ENCODE data around the gene KCNC4.
A peak's percentile ranks its signal among the peaks of the same experiment; 100 is the strongest.

Gene KCNC4

DNA sequence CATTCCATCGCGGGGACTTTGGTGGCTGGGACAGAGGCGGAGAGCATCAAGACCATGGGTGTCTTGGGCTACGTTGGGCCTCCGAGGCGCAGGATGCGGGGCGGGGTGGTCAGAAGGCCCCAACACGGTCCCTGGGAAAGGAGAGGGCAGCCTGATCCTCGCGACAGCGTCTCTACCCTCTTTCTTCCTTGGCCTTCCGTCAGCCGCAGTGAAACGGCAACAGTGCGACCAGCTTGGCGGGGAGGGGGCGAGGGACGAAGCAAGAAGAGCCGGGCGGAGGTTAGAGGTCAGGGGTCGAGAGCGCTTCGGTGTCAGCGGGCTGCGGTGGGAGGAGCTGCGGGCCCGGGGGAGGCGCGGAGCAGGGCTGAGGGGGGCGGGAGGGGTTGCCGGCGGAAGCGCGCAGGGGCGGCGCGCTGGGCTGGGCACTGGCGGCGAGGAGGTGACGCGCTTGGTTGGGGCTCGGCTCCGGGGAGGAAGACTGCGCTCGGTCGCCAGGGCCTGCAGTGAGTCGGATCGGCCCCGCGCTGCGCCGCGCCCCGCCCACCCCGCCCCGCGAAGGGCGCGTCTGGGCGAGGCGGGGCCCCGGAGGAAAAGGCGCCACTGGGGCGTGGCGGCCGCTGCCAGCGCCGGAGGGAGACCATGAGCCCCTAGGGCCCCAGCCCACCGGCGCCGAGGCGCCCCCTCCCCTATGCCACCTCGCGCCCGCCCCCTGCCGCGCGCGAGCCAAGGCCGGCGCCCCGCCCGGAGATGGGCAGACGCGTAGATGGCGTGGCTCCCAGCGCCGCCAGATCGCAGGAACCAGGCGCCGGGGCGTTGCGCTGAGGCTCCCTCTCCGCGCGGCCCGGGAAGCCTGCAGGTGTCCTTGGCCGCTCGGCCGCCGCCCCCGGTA is at the start of gene KCNC4:
Gene KCNC4 (plus strand): TSS at position 600 of the 889 bp plus-strand sequence. CDS start 1,186 bp downstream, outside the sequence.
- DNase-seq: peak; percentile 29 to 70

DNA sequence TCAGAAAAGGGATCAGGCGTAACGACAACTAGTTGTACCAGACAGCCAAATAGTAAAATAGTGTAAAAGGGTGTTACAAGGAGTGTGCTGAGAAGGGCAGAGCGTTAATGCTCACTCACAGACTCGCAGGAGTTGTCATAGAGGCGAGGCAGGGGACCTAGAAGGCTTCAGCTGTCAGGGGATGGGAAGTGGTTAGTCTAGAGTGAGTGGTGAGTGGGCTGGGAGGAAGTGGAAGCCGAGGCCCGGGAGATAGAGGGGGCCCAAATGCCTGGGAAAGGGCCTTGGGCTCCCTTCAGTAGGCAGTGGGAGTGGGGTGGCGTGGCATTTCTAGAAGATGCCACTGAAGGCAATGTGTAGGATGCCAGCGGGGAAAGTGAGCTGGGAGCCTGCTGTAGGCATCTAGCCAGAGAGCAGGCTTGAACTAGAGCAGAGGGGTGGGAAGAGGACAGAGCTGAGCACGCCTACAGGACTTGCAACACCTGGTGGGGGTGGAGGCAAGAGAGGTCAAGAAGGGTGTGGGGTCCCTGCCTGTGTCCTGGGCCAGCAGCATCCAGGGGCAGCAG is 49.5 kb upstream of the KCNC4 start:
- no peak for DNase-seq

DNA sequence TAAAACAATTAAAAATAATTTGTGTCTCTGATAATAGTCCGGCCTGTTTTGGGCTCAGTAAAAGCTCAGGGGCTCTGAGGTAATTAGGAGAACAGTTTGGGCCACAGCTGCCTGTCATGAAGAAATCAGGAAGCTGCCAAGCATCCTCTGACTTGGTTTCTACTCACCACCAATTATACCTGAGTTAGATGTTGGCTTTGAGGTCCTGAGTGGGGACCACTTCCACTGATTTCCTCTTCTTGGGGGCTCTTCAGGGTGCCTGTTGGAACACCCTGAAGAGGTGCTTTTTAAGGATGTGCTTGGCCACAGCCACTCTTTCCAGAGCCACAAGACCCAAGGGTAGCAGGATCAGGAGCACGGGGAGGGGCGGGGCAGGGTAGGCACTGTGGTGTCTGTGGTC is 48.9 kb upstream of the KCNC4 start:
- no peak for DNase-seq

DNA sequence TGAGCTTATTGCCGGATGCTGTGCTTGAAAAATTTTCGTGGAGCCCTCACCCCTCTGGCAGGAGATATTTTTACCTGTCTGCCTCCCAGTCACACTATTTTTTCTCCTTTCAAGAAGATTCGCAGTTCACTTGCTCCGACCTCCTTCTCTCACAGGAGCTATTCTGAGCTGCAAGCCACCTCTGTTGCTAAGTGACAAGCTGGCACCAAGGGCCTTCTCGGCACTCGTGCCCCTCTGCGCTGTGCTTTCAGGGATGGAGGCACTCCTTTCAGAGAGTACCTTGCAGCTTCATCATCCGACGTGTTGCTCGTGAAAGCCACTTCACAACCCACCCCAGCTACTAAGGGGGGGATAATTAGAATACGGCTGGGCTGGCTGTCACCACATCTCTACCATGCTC is 48.3 kb upstream of the KCNC4 start:
- DNase-seq: no peak

DNA sequence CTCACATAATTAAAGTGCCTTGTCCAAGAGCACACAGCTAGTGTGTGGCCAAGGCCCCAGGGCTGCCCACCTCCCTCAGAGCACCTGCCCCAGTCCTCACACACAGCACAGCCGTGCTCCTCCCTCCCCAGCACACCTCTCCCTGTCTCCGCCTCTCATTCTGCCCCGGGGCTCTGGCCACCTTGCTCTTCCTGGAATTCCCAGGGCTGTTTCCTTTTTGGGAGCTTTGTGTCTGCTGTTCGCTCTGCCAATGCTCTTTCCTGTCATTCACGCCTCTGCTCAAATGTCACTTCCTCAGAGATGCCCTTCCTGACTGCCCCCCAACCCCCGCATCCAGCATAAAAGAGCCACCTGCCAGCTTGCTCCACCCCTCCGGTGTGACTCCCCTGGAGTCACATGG is 46.5 kb upstream of the KCNC4 start:
- no peak for DNase-seq

DNA sequence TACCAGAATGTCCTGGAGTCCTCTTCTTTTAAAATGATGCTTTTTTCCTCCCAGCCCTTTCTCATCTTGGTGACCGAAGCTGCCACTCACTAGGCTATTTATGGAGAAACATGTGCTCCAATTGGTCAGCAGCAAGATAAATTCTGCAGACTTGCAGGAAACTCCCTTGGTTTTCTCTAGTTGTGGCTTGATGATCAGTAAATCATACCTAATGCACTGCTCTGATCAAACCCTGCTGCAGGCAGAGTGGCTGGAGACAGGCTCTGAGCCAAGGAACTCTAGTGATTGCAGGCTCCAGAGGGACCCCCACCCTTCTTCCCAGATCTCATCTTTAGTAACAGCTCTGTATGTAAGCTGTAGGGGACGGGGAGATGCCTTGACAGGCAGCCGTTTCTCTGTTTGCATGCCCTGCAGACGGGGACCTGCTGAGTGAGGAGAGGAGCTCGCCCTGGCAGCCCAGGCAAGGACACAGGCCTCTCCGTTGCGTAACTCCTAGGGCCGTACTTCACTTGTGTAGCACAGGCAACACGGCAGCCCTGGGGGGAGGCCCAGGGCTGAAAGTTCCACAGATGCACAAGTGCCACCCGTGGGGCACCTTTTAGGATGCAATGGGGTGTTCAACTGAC is 45.3 kb upstream of the KCNC4 start:
- DNase-seq: no peak

DNA sequence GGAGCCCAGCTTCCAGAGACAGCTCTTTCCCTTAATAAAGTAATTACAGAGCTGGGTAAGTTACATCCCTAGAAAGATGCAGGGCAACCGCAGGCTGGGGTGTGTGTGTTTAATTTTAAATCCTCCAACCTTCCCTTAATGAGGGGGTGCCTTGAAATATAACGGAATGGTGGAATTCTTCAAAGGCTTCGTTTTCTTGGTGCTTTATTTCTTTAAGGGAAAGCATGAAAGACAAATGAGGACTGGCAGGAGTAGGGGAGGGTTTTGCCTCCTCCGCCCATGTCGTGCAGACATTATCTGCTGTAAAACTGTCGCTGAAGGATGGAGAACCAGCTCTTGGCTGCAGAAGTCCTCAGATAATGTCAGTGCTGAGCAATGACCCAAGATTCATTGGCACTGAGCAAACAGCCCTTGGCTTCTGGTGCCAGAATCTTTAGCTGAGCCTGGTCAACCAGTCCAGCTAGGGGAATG is 44.3 kb upstream of the KCNC4 start:
- no peak for DNase-seq

DNA sequence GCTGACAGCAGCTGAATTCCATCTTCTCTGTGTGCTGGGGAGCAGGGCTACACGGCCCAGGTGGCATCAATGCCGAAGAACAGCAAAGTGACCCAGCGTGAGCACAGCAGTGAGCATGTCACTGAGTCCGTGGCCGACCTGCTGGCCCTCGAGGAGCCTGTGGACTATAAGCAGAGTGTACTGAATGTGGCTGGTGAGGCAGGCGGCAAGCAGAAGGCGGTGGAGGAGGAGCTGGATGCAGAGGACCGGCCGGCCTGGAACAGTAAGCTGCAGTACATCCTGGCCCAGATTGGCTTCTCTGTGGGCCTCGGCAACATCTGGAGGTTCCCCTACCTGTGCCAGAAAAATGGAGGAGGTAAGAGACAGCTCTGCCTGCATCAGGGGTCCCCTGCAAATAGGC is 43.3 kb upstream of the KCNC4 start:
- no peak for DNase-seq

DNA sequence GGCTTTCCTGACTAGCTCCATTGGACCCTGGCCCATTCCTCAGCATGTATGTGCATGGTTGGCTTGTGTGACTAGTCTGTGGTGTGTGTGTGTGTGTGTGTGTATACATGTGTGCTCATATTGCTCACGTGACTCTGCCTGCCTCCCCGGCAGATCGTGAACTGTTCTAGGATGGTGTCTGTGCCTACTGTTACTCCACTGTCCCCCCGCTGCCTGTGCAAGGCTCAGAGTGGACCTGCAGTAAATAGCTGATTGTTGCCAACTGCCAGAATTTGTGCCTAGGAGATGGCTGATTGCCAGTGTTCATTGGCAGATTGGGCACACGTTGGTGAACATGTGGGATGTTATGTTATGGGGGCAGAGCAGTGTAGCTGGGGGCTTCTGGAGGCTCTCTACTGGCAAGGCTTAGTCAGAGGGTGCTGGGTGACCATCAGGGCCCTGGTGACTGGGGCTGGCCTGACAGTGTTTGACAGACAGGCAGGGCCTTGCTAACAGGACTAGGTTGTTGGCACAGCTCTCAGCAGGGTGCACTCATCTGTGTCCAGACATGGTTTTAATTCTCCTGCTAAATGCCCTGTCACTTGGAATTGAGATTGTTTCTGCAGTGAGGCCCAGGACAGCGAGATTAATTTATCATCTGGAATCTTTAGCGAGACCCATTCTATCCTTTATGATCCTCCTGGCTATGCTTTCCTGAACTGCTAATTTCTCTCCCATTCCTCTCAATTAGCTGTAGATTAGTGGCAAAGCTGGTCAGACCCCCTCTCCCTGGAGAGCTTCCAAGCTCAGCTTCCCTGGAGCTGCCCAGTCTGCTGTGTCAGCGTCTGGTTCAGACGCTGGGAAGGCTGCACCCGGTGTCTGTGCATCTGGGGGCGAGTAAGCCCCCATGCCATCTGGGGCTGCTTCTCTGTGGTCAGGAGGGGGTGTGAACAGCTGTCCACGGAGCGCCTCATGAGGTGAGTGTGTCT is 39.1 kb upstream of the KCNC4 start:
- DNase-seq: peak; percentile 95 to 99

DNA sequence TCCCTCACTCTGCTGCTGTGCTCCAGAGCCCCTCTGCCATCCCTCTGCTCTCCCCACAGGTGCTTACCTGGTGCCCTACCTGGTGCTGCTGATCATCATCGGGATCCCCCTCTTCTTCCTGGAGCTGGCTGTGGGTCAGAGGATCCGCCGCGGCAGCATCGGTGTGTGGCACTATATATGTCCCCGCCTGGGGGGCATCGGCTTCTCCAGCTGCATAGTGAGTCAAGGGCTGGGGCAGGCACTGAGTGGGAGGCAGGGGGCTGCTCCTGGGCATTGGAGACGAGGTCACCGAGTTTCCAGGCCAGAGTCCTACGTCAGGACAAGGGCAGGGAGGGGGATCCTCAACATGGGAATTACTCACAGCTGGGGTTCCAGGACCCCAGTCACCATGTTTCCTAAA is 38.1 kb upstream of the KCNC4 start:
- DNase-seq: no peak

DNA sequence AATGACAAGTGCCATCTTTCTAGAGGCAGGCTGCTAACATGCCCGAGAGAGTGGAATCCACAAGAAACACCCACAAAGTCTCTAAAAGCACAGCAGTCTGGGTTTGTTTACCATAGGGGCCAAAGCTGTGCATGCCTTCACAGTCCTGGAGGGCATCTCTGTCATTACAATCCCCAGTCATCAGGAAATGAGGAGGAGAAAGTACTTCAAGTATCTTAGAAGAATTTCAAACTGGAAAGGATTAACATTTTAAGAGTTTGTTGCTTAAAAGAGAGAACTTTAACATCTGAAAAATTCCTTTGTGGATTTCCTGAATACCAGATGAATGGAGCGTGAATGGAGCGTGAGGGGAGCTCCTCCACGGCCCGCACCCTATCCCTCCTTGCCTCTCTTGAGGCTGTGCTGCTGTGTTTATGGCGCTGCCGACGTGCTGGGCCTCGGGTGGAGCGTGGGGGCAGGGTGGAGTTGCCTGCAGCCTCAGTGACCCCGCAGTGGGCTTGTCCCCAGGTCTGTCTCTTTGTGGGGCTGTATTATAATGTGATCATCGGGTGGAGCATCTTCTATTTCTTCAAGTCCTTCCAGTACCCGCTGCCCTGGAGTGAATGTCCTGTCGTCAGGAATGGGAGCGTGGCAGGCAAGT is 36.5 kb upstream of the KCNC4 start:
- DNase-seq: no peak

DNA sequence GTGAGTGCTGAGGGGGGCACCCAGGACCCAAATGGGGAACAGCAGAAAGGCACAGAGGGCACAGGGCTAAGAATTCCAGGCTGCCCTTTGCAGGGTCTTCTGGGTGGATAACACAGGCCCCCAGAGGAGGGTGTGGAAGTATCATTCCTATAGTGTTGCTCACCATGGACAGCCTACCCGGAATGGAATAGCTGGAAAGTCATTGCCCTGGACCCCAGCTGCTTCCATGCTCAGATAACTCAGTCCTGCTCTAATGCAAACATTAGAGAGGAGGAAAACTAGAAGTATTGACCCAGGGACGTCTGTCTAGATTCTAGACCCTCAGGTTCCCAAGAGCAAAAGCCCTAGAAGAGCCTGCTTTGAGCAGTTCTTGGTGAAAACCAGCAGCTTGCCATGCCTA is 35.2 kb upstream of the KCNC4 start:
- no peak for DNase-seq

DNA sequence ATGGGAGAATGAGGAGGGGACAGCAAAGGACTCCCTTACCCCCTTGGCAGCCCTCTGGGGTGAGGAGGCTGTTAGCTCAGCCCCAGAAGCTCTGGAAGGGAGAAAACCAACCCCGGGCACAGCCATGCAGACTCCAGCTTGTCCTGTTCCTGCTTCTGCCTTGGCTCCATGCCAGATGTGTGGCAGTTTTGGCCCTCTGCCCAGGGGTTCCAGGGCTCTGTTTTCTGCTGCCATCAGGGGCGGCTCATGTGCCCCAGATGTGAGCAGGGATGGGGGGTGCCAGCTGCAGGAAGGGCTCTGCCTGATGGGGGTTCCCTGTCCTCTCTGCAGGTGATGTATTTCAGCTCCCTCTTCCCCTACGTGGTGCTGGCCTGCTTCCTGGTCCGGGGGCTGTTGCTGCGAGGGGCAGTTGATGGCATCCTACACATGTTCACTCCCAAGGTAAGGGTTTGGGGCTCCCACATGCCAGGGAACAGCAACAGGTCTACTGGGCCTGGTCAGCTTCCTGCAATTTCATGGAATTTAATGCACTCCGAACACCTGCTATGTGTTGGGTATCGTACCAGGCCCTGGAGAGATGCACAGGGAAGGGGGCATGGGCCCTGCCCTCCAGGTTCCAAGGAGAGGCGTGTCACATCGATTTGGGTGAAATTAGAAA is 33.7 kb upstream of the KCNC4 start:
- DNase-seq: peak; percentile 17 to 61

DNA sequence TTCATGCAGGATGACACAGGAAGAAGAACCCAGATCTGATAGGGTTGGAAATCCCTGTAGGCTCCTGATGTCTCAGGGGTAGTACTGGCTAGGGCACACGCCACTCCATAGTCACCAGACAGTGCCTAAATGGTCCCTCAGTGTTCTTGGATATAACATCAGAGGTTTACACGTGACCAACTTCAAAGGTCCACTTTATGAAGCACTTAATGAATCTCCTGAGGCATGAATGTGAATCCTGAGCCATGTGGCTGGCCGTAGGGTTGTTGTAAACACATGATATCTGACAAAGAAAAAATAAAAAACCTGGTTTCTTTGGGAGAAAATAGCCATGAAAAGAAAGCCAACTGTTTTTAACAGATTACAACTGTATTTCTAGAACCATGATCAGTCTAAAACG is 32.3 kb upstream of the KCNC4 start:
- no peak for DNase-seq

DNA sequence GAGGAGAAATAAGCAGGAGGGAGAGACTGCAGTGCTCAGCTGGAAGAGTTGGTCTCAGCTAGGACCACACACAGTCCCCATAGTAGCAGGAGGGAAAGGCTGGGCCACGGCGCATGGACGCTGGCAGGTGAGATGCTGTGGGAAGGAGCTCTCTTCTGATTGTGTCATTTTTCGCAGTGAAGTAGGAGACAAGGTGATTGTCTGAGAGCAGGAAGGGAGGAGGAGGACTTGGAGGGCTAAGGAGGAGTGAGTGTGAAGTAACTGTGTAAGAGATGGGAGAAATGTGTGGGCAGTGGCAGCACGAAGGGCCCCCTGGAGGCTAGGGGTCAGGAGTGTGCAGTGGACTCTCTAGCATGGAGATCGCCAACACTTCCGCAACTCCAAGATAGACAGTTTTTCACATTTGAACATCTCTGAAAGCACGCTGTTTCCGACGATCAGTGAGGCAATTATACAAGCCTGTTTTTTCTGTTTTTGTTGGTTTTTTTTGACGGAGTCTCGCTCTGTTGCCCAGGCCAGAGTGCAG is 26.4 kb upstream of the KCNC4 start:
- no peak for DNase-seq

DNA sequence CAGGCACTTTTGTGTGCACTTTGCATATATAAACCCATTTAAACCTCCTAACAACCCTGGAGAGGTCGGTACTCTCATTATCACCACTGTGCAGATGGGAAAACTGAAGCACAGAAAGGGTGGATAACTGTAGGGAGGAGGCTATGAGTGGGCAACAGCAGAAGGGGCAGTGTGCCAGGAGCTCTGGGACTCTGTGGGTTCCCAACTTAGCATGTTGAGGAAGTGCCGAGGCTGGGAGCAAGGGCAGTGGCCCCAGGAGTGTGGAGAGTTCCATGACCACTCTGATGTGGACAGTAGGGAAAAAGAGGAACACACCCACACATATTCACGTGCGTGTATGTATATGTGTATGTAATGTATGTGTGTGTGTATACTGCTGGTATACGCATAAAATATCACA is 25.7 kb upstream of the KCNC4 start:
- no peak for DNase-seq

DNA sequence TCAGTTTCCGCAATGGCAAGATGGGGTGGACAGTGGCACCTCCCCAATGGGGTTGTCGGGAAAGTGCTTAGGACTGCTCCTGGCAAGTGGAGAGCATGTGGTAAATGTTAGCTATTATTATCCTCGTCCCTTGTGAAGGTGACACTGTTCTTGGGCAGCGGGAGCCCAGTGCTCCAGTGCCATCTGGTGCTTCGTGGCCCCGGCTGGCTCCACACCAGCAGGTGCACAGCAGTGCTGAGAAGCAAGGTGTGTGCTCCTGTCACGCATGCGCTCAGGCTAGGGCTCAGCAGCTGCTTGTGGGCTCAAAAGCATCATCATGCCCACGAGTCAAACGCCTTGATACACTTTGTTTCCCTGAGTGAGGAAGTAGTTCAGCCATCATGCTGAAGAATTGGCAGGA is 24.9 kb upstream of the KCNC4 start:
- DNase-seq: peak; percentile 56 to 89

DNA sequence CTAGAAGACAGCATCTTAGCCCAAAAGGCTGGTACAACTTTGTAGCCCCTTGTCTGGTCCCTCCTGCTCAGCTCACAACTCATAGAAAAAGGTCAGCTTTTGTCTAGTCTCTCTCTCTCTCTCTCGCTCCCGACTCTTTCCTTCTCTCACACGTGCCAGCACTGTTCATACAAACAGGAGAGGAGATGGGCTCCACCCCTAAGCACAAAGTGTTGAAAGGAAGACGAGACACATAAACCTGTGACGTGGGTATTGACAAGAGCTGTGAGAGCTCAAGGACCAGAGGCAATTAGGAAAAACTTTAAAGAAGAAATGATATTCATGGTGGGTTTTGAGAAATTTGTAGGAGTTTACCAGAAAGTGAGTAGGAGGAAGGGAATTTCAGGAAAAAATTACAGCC is 23.6 kb upstream of the KCNC4 start:
- DNase-seq: no peak

DNA sequence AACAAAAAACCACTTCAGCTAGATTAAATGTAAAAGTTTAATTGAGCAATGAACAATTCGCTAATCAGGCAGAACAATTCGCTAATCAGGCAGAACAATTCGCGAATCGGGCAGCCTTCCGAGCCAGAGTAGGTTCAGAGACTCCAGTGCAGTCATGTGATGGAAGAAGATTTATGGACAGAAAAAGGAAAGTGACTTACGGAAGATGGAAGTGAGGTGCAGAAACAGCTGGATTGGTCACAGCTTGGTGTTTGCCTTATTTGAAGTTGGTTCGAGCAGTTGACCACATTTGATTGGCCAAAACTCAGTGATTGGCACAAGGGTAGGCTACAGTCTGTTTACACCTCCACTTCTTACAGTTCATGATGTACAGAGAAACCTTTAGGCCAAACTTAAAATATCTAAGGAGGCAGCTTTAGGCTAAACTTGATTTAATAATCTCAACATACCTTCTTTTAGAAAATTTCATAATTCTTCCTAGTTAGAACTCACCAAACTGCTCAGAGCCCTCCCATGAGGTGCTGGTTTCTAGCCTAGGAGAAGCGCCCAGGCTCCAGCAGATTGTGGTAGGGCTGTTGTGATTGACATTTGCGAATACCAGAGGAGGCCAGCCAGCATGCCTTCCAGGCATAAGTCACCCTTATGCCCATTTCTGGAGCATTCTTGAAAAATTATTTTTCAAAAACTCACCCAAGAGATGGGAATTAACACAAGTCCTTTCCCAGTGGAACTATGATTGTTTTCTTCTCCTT is 22.8 kb upstream of the KCNC4 start:
- DNase-seq: no peak

DNA sequence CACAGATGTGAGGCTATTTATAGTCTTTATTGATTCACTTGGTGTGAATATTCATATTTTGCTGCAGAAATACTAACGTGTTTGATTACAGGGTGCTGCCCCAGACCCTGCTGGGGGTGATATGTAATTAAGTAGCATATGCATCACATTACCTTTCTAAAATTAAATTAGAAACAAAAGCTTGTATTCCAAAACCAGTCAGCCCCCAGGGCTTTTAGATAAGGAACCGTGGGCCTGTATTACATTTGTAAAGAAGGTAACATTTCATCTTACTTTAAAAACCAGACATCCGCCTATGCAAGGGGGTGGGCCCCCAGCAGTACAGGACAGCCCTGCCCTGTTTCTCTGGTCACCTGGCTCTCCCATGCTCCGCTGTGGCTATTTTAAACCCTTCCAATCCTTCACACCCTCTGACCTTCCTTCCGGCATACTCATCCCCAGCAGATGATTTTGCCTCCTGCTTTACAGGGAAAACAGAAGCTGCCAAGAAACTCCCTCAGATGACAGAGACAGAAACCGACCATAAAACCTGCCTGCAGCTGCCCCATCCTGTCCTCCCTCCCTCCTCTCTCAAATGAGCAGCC is 22.0 kb upstream of the KCNC4 start:
- no peak for DNase-seq
